ENCODE data around the gene PTTG1IP. TPM values are rescaled to one million over a fixed set of nuclear protein-coding genes. Genes with fewer than 3 reads are reported as not detected.

Gene PTTG1IP
- total RNA-seq, 2 experiments from 2014 or later = 54.9 to 55.2 TPM

DNA sequence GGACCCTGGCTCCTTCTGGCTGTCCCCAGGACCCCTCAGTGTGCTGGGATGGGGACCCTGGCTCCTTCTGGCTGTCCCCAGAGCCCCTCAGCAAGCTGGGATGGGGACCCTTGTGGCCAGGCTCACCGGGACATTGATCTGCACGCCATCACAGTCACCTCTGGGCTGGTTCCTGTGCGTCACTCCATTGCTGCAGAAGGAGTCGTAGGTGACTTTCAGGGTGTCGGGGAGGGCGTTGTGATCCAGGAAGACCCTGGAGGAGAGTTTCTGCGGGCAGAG is 19.7 kb upstream of the PTTG1IP start:
- POLR2A ChIA-PET = interaction anchor here (1.0 to 2.9 kb wide), 3 partner anchors 18 to 39 kb away, joined by 3 to 9 read pairs (median 7); no protein-coding TSS in a partner anchor
- CTCF ChIA-PET = interaction anchor here (1.0 to 5.5 kb wide), 8 partner anchors 11 to 89 kb away, joined by 4 to 43 read pairs (median 10); partner anchors contain the start of gene PTTG1IP
- Mint-ChIP-seq H3K9me3 (ENCODE audit: insufficient read depth) (no peaks in the 10 kb centered on the region), H3K36me3 (ENCODE audit: low read depth) (peaks cover 57% of the 10 kb centered on the region), H3K27me3 (ENCODE audit: low read depth) (no peaks in the 10 kb centered on the region), H3K4me1 (ENCODE audit: low read depth) (peaks cover 12% of the 10 kb centered on the region), H3K4me3 (no peak overlapping the region), H3K27ac (peak overlapping the region; percentile 71)
- no peak for DNase-seq
- ATAC-seq = no peak

DNA sequence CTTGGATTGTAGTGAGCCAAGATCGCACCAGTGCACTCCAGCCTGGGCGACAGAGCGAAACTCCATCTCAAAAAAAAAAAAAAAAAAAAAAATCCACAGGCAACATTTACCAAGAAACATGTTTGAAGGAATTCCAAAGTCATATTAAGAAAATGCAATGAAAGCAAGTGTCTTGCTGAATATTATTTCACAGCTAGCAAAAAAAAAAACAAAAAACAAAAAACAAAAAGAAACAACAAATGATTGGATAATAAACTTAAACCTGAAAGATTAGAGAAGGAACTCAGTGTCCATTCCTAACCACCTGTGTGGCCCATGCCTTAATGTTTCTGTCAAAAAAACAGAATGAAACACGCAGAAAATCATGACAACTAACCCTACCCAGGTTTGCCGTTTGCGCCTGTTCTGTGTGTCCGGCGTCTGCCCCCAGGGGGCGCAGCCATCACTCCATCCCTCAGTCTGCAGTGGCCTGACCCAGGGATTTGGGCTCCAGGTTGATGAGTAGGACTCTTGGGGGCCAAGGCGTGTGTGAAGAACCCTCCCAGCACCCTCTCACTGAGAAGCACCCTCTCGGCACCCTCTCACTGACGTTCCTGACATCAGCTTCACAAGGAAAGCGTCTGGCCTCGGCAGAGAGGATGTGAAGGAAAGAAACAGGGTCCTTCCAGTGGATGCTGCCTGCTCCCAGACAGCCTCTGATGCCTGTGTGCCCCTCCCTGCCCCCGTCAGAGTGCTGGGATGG is 19.2 kb upstream of the PTTG1IP start:
- POLR2A ChIA-PET = interaction anchor here (0.9 to 1.7 kb wide), 2 partner anchors 17 to 19 kb away, joined by 3 to 7 read pairs; partner anchors contain the start of gene PTTG1IP

DNA sequence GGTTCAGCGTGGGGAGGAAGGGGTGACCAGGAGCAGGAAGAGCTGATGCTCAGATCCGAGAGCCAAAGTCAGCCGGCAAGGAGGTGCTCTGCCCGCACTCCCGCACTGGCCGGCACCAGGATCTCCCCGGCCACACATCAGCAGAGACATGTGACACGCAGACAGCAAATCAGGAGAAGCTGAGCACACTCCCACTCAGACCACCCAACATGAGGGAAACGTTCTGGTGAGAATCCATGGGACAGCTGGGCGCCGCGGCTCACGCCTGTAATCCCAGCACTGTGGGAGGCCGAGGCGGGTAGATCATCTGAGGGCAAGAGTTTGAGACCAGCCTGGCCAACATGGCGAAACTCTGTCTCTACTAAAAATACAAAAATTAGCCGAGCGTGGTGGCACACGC is 18.6 kb upstream of the PTTG1IP start:
- no peak overlapping the region for H3K4me3 Mint-ChIP-seq
- no peak for DNase-seq
- H3K36me3 Mint-ChIP-seq (ENCODE audit: low read depth) = peaks cover 54% of the 10 kb centered on the region
- ATAC-seq = no peak
- H3K27ac Mint-ChIP-seq = no peak overlapping the region
- no peaks in the 10 kb centered on the region for H3K27me3 Mint-ChIP-seq (ENCODE audit: low read depth)
- ChIA-PET POLR2A (interaction anchor here (0.9 kb wide), 1 partner anchor 18 kb away, joined by 3 read pairs; the partner anchor contains the start of gene PTTG1IP), CTCF (interaction anchor here (0.7 to 5.5 kb wide), 9 partner anchors 17 to 48 kb away, joined by 3 to 43 read pairs (median 5); partner anchors contain the start of gene SLX9)
- H3K9me3 Mint-ChIP-seq (ENCODE audit: insufficient read depth) = no peaks in the 10 kb centered on the region
- peaks cover 11% of the 10 kb centered on the region for H3K4me1 Mint-ChIP-seq (ENCODE audit: low read depth)

More for the DNA sequence above, 19.2 kb upstream of the PTTG1IP start:
- Mint-ChIP-seq H3K4me3 (no peak overlapping the region), H3K27me3 (ENCODE audit: low read depth) (no peaks in the 10 kb centered on the region), H3K27ac (peak overlapping the region; percentile 71), H3K4me1 (ENCODE audit: low read depth) (peaks cover 11% of the 10 kb centered on the region), H3K36me3 (ENCODE audit: low read depth) (peaks cover 54% of the 10 kb centered on the region), H3K9me3 (ENCODE audit: insufficient read depth) (no peaks in the 10 kb centered on the region)
- CTCF ChIA-PET = interaction anchor here (0.7 to 5.5 kb wide), 12 partner anchors 10 to 88 kb away, joined by 3 to 43 read pairs (median 6); partner anchors contain the start of genes PTTG1IP and SLX9
- peak; percentile 86 for DNase-seq
- peak; percentile 86 for ATAC-seq

DNA sequence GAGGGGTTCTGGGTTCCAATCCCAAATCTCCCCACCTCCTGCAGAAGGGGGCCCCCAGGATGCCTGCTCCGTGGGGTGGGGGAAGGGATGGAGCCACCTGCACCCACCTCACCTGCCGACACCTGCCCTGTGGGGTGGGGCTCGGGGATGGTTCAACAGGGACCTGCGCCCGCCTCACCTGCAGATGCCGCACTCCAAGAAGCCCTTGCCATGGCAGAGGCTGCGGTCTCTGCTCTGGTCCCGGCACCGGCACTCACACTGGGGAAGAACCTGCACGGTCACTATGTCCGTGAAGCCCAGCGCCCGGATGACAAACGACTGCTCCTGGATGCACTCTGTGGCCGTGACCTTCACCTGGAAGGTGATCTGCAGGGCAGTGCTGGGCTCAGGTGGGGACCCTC is 18.1 kb upstream of the PTTG1IP start:
- ATAC-seq (no peak), DNase-seq (no peak)
- Mint-ChIP-seq H3K9me3 (ENCODE audit: insufficient read depth) (no peaks in the 10 kb centered on the region), H3K4me3 (no peak overlapping the region), H3K36me3 (ENCODE audit: low read depth) (peaks cover 56% of the 10 kb centered on the region), H3K27me3 (ENCODE audit: low read depth) (no peaks in the 10 kb centered on the region), H3K27ac (no peak overlapping the region), H3K4me1 (ENCODE audit: low read depth) (peaks cover 14% of the 10 kb centered on the region)
- POLR2A ChIA-PET = no interaction called here
- CTCF ChIA-PET = interaction anchor here (0.7 to 5.5 kb wide), 8 partner anchors 16 to 49 kb away, joined by 3 to 43 read pairs (median 4); partner anchors contain the start of gene SLX9

DNA sequence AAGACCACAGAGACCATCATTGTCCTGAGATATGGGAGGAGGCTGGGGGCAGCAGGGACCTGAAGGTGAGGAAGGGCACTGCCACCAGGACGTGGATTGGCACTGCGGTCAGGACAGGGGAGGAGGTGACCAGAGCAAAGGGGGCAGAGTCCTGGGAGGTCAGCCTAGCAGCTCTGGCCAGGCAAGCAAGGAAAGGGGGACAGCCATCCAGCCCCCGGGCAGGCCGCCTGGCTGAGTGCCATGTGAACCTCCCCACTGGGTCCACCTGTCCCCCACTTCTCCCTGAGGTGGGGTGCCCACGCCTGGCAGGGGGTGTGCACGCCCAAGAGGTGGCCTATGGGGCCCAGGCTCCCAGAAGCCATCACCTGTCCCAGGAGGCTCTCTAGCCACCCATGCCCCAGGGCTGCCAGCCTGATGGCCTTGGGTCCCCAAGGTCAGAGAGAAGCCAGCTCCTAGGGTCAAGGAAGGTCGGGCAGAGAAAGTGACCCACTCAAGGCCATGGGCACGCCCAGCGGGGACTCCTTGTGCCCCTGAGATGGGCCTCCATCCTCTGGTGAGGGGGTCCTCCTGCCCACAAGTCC is 17.6 kb upstream of the PTTG1IP start:
- peaks cover 55% of the 10 kb centered on the region for H3K36me3 Mint-ChIP-seq (ENCODE audit: low read depth)
- POLR2A ChIA-PET = no interaction called here
- CTCF ChIA-PET = no interaction called here
- no peaks in the 10 kb centered on the region for H3K9me3 Mint-ChIP-seq (ENCODE audit: insufficient read depth)
- no peak overlapping the region for H3K4me3 Mint-ChIP-seq
- ATAC-seq (no peak), DNase-seq (no peak)
- H3K27me3 Mint-ChIP-seq (ENCODE audit: low read depth) = no peaks in the 10 kb centered on the region
- peaks cover 18% of the 10 kb centered on the region for H3K4me1 Mint-ChIP-seq (ENCODE audit: low read depth)
- peak overlapping the region; percentile 52 for H3K27ac Mint-ChIP-seq

DNA sequence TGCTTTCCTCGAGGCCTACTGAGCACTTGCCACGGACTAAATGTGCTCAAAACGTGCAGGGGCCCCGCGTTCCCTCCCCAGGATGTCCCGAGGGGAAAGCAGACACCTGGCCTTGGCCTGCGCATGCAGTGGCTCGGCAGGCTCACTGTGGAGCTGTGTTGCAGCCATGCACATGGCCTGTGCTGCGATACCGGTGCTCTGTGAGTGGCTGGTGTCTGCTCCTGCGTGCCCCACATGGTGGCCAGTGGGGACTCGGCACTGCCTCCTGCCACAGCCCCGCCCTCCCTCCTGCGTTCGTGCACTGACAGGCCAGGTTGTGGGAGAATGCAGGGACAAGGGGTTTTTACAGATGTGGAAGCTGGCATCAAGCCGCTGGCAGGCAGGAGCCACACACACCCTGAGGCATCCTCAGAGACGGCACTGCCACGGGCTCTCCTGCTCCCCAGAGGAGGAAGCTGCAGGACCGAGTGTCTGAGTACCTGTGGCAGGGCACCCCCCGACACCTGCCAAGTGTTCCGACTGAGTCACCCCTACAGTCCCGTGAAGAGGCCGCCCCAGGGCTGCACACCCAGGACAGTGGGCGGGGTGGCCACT is 16.9 kb upstream of the PTTG1IP start:
- POLR2A ChIA-PET = interaction anchor here (1.1 kb wide), 1 partner anchor 16 kb away, joined by 4 read pairs; the partner anchor contains the start of gene PTTG1IP
- no peak for ATAC-seq
- CTCF ChIA-PET = no interaction called here

DNA sequence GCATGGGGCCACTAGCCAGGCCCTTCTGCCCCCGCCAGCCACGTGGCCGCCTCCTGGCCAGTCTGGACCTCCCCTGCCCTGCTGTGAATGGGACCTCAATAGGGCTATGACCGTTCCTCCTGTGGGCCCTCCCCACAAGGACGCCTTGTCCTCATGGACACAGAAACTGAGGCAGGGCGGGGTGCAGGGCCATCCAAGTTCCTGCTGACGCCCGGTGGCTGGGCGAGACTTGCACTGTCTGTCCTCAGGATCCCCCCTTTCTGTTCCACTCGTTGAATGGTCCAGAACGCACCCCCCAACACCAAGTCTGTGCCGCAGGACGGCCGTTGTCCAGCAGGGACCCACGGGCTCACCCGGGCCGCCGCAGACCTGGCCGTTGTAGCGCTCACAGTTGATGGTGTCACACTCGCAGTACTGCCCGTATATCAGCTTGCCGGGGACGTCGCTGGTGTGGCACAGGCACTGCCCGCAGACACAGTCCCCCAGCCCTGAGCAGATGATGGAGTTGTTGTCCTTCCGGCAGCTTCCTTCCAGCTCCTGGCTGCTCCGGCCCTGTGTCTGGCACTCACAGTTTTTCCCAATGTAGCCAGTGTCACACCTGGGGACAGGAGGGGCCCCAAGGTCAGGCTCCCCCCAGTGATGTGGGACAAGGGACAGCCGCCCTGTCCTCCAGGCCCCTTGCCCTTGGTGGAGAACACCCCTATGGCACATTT is 16.3 kb upstream of the PTTG1IP start:
- Mint-ChIP-seq H3K36me3 (ENCODE audit: low read depth) (peaks cover 56% of the 10 kb centered on the region), H3K27ac (no peak overlapping the region), H3K4me1 (ENCODE audit: low read depth) (peaks cover 20% of the 10 kb centered on the region), H3K4me3 (no peak overlapping the region), H3K9me3 (ENCODE audit: insufficient read depth) (no peaks in the 10 kb centered on the region), H3K27me3 (ENCODE audit: low read depth) (no peaks in the 10 kb centered on the region)
- ChIA-PET POLR2A (interaction anchor here (1.1 to 1.2 kb wide), 2 partner anchors 16 to 89 kb away, joined by 4 read pairs; partner anchors contain the start of gene PTTG1IP), CTCF (no interaction called here)
- DNase-seq = no peak
- no peak for ATAC-seq

More for the DNA sequence above, 16.9 kb upstream of the PTTG1IP start:
- H3K36me3 Mint-ChIP-seq (ENCODE audit: low read depth) = peaks cover 58% of the 10 kb centered on the region
- no peaks in the 10 kb centered on the region for H3K9me3 Mint-ChIP-seq (ENCODE audit: insufficient read depth)
- no peak overlapping the region for H3K4me3 Mint-ChIP-seq
- H3K4me1 Mint-ChIP-seq (ENCODE audit: low read depth) = peaks cover 20% of the 10 kb centered on the region
- no peak for DNase-seq
- no peaks in the 10 kb centered on the region for H3K27me3 Mint-ChIP-seq (ENCODE audit: low read depth)
- peak overlapping the region; percentile 52 for H3K27ac Mint-ChIP-seq

DNA sequence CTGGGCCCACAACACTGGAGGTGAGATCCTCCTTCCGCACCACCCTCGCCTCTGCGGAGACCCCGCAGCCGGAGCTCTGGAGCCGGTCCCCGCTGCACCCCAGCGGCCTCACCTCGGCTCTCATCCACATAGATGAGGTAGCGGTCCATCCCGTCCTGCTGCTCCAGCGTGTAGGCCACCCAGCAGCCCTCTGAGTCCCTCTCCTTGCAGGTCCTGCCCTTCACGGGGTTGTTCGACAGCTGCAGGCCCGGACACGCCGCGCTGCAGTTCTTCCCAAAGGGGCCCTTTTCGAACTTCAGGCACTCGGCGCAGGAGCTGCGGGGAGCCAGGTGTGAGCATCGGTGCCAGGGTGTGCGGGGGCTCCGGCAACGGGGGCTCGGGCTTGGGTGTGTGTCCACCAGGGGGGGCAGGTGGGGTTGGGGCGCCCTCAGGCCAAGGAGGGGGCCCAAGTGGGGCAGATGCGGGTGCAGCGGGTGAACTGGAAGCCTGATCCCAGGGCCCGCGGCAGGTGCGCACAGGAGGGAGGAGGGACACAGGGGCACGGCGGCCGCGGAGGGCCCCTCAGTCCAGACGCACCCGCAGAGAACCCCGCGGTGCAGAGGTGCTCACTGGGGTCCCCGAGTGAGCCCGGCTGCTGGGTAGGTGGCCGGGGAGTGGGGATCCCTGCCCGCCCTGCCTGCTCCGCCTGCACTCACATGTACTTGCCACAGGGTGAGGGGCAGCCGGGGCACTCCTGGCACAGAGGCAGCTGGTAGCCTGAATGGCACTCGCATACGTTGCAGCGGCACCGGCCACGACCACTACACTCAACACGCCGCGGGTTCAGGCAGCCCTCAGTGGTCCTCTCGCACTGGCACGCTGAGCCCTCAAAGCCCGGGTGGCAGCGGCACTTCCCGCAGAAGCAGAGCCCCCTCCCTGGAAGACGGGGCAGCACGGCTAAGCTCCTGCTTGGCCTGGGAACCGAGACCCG is 15.4 kb upstream of the PTTG1IP start:
- ChIA-PET CTCF (interaction anchor here (1.2 kb wide), 1 partner anchor 43 kb away, joined by 3 read pairs; no protein-coding TSS in a partner anchor), POLR2A (interaction anchor here (1.2 kb wide), 1 partner anchor 88 kb away, joined by 4 read pairs; no protein-coding TSS in a partner anchor)
- DNase-seq (no peak), ATAC-seq (no peak)
- H3K27ac Mint-ChIP-seq = no peak overlapping the region
- H3K4me3 Mint-ChIP-seq = no peak overlapping the region
- peaks cover 19% of the 10 kb centered on the region for H3K4me1 Mint-ChIP-seq (ENCODE audit: low read depth)
- H3K9me3 Mint-ChIP-seq (ENCODE audit: insufficient read depth) = no peaks in the 10 kb centered on the region
- no peaks in the 10 kb centered on the region for H3K27me3 Mint-ChIP-seq (ENCODE audit: low read depth)
- peaks cover 51% of the 10 kb centered on the region for H3K36me3 Mint-ChIP-seq (ENCODE audit: low read depth)

DNA sequence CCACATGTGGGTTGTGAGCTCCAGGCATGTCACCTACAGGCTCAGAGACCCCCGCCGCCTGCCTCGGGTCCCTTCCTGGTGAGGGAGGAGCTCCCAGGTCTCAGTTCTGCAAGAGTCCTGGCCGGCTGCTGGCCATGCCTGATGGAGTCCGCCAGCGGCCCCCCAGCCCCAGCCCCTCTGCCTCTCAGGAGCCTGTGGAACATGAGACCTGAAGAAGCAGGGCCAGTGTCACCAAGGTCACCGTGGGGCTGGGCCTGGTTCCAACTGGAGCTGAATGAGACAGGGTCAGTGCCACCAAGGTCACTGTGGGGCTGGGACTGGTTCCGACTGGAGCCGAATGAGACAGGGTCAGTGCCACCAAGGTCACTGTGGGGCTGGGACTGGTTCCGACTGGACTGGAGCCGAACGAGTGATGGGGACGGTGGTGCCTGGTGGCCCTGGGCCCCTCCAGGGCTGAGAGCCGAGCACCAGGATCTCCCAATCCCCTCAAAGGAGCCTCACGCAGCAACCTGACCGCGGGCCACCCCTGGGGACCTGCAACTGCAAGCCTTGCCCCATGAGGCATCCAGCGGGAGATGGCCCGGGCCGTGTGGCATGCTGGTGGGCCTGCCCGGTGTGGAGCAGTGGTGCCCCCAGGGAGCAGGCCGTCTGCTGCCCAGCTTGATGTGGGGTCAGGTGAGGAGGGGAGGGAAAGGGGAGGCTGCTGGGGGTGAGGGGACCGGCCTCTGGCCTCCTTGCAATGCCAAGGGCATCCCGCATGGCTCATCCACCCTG is 14.5 kb upstream of the PTTG1IP start:
- ATAC-seq (no peak), DNase-seq (no peak)
- H3K4me1 Mint-ChIP-seq (ENCODE audit: low read depth) = peaks cover 14% of the 10 kb centered on the region
- H3K27me3 Mint-ChIP-seq (ENCODE audit: low read depth) = no peaks in the 10 kb centered on the region
- H3K36me3 Mint-ChIP-seq (ENCODE audit: low read depth) = peaks cover 45% of the 10 kb centered on the region
- ChIA-PET POLR2A (no interaction called here), CTCF (interaction anchor here (0.6 to 1.2 kb wide), 2 partner anchors 12 to 44 kb away, joined by 3 read pairs; no protein-coding TSS in a partner anchor)
- no peak overlapping the region for H3K4me3 Mint-ChIP-seq
- no peaks in the 10 kb centered on the region for H3K9me3 Mint-ChIP-seq (ENCODE audit: insufficient read depth)
- H3K27ac Mint-ChIP-seq = no peak overlapping the region
